Pericardium fibroblast (primary cell): ENCODE measurements around the gene CLRN1. TPM values are rescaled to one million over a fixed set of nuclear protein-coding genes. Genes with fewer than 3 reads are reported as not detected.

Experiments
- total RNA-seq: library from RNA; depleted of rRNA; stranded (reverse); fragments of >200 nt; gene quantifications from 2 replicates; pipeline ENCODE4 v1.2.3, GENCODE V29; 2015

CLRN1 gene, protein sequence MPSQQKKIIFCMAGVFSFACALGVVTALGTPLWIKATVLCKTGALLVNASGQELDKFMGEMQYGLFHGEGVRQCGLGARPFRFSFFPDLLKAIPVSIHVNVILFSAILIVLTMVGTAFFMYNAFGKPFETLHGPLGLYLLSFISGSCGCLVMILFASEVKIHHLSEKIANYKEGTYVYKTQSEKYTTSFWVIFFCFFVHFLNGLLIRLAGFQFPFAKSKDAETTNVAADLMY
- total RNA-seq: not detected in 2 replicates

DNA sequence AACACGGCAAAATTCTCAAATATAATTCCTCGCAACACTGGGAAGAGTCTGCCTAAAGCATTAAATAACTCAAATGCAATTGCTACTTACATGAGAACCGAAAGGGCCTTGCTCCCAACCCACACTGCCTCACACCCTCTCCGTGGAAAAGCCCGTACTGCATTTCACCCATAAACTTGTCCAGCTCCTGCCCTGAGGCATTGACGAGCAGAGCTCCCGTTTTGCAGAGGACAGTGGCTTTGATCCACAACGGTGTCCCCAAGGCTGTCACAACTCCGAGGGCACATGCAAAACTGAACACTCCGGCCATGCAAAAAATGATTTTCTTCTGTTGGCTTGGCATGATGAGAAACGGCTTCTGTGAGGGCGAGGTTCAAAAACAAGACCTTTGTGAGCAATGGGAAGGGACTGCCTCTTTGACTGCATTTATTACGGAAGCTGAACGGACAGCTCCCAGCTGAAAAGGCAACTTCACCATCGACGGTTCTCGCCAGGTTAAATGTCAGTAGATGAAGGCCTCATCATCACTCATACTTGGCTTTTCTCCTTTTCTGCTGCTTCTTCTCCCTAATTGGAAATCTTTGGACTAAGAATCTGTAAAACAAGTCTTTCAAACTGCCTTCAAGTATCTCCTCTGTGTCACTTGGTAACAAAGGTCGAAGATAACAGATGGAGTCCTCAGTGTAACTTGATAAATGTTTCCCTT lies at the start of gene CLRN1:
Gene CLRN1, minus strand, starts transcription at position 362 of the 706 bp plus-strand sequence. Its CDS starts 19 bp downstream, at position 343.

DNA sequence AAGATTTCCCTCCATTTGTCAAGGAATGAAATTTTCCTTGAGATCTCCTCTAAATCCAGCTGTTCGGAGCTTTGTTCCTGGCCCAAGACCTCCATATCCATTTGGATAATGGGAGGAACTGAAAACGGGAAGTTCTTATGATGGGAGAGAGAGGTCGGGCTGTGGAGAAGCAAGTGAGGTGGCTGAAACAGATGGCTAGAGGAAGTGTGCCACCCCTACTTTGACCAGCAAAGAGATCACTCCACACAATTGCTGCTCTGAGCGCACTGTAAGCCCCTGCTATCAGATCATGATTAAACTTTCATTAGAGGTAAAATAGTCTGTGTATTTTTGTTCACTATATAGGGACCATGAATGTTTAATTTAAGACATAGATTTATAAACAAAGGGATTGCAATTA lies 67.2 kb downstream of the CLRN1 start, which contains the start of gene MINDY4B:
Gene MINDY4B, minus strand, starts transcription at position 101 of the 400 bp plus-strand sequence. Its CDS starts 0 bp downstream, at position 101.

Other genes with a start within 250 kb of the CLRN1 start
- gene SIAH2, start 209.6 kb downstream of the CLRN1 start, total RNA-seq: 56.9 and 57.4 TPM in 2 replicates
- gene MINDY4B, start 67.3 kb downstream of the CLRN1 start, total RNA-seq: not detected in 2 replicates
- 0.12 and 0.26 TPM in 2 replicates for gene MED12L, start 112.9 kb upstream of the CLRN1 start, total RNA-seq
- gene GPR171, start 230.5 kb upstream of the CLRN1 start, total RNA-seq: not detected in 2 replicates